Spleen (tissue), 11 donors: ENCODE measurements around the gene SLC16A10. TPM values are rescaled to one million over a fixed set of nuclear protein-coding genes. Genes with fewer than 3 reads are reported as not detected.
"Not testable (repeated sequence)": the region's sequence is repeated elsewhere in the genome, so short reads cannot be mapped to it uniquely, and the experiment has no call there.

Experiments used
- DNase-seq: peaks from one replicate; pipeline ENCODE4 v3.0.0-alpha.2; 2020
- H3K27ac ChIP-seq, 8 donors: fragments of 200-600 bp; sonication (generic) in 7 of 8; 1 replicate in 4 of 8; 2 replicates in 4 of 8; pipeline versions ENCODE4 v1.5.0 to v1.8.0; 2016 to 2021; ENCODE audit warnings: inconsistent platforms in 4 of 8, mild to moderate bottlenecking in 4 of 8, moderate library complexity in 1 of 8
- H3K27me3 ChIP-seq, 7 donors: fragments of 200-600 bp; sonication (generic) in 6 of 7; replicated peaks in 1 of 7; 1 replicate in 4 of 7; 2 replicates in 3 of 7; pipeline versions ENCODE4 v1.5.0 to v1.8.0; 2016 to 2021; ENCODE audit warnings: inconsistent platforms in 3 of 7, mild to moderate bottlenecking in 1 of 7
- H3K36me3 ChIP-seq, 6 donors: fragments of 200-600 bp; sonication (generic) in 5 of 6; 1 replicate in 4 of 6; 2 replicates in 2 of 6; pipeline versions ENCODE4 v1.5.0 to v1.8.0; 2016 to 2021; ENCODE audit warnings: inconsistent platforms in 2 of 6
- H3K4me1 ChIP-seq, 6 donors: fragments of 200-600 bp; sonication (generic) in 5 of 6; 1 replicate in 3 of 6; 2 replicates in 3 of 6; pipeline versions ENCODE4 v1.5.0 to v1.8.0; 2016 to 2021; ENCODE audit warnings: inconsistent platforms in 3 of 6
- H3K4me3 ChIP-seq, 8 donors: fragments of 200-600 bp; sonication (generic) in 7 of 8; 1 replicate in 4 of 8; 2 replicates in 4 of 8; pipeline versions ENCODE4 v1.5.0 to v1.8.0; 2016 to 2021; ENCODE audit warnings: inconsistent platforms in 4 of 8, mild to moderate bottlenecking in 4 of 8, moderate library complexity in 2 of 8
- H3K9me3 ChIP-seq, 8 donors: fragments of 200-600 bp; sonication (generic) in 7 of 8; 1 replicate in 4 of 8; 2 replicates in 4 of 8; pipeline versions ENCODE4 v1.5.0 to v1.8.0; 2016 to 2021; ENCODE audit warnings: inconsistent platforms in 4 of 8
- CTCF ChIP-seq, 11 experiments: fragments of 200-600 bp in 7 of 11; fragments of 450-650 bp in 4 of 11; sonication (generic) in 4 of 11; IDR thresholded peaks in 8 of 11; conservative IDR thresholded peaks in 3 of 11; 1 replicate in 7 of 11; 2 replicates in 4 of 11; pipeline versions ENCODE4 v1.4.0 to v1.8.0; 2016 to 2021; ENCODE audit warnings: antibody characterized with exemption in 11 of 11, inconsistent platforms in 4 of 11, mild to moderate bottlenecking in 1 of 11
- POLR2A ChIP-seq, 3 donors: fragments of 450-650 bp; IDR thresholded peaks; one replicate each; pipeline ENCODE4 v1.5.1; 2017; ENCODE audit warnings: antibody characterized with exemption in 3 of 3, mild to moderate bottlenecking in 1 of 3
- POLR2AphosphoS5 ChIP-seq, 3 donors: sonication (generic); formaldehyde crosslinking; IDR thresholded peaks; one replicate each; pipeline ENCODE4 v1.5.1; 2017; ENCODE audit warnings: antibody characterized with exemption in 3 of 3
- WGBS, 5 donors: extraction: QIAGEN DNeasy Blood & Tissue Kit in 3 of 5; methylation state at CpG; one replicate each; pipeline versions ENCODE4 v1.1.5 to v1.1.7; 2013 to 2018; 5-methylcytosine and 5-hydroxymethylcytosine counted together
- intact Hi-C: fragments of 100-400 bp; cut with DNase I; formaldehyde crosslinking; loops from one replicate; pipeline ENCODE4 v1.15.0; 2023; ENCODE audit warnings: low total_unique reads
- polyA plus RNA-seq, 3 donors: library from polyadenylated mRNA; stranded (reverse); fragments of 200-250 nt; gene quantifications; one replicate each; pipeline ENCODE4 v1.2.1, GENCODE V29; 2013
- total RNA-seq, 7 donors: library from RNA; depleted of rRNA in 3 of 7; stranded (reverse); fragments of >200 nt in 3 of 7; fragmentation: NEBNext Ultra II Directional in 4 of 7; extraction: Animal tissue kit (Norgen Biotek cat#: 25700) in 4 of 7; gene quantifications; one replicate each; pipeline versions ENCODE4 v1.1.0 to v1.2.1, GENCODE V29; 2016 to 2021
- donor health status: healthy with polysubstance abuse.
- donor health status: DM: no; HTN: no; CAD: no; lungs with moderate emphysema.
- donor health status: DM: no; HTN: no; CAD: no.
- donor health status: Bipolar disorder and iron deficiency.
- donor health status: healthy.
- donor health status: DM: no; HTN: no; CAD: no.
- donor health status: DM: yes; HTN: yes; CAD: no.

Gene SLC16A10
- total and polyA plus RNA-seq, 10 donors, result 0.24 to 19.9 (median 5.6) TPM

- DNase-seq, H3K27ac ChIP-seq, H3K27me3 ChIP-seq, H3K4me1 ChIP-seq, H3K36me3 ChIP-seq, intact Hi-C loops, H3K4me3 ChIP-seq, H3K9me3 ChIP-seq: not testable (repeated sequence)
- WGBS, 5 donors, result 80 to 91% (median 88%) methylated on average over 6 of the region's 6 CpGs
Measured at GRCh38 chr6:111134236-111134869, 47.0 kb downstream of the SLC16A10 start.

- H3K27me3 ChIP-seq, DNase-seq, H3K4me1 ChIP-seq, intact Hi-C loops, H3K9me3 ChIP-seq, H3K27ac ChIP-seq, H3K36me3 ChIP-seq, H3K4me3 ChIP-seq: not testable (repeated sequence)
- 68 to 93% (median 77%) methylated on average over 14 of the region's 14 CpGs for WGBS, 5 donors
Measured at GRCh38 chr6:111137489-111138093, 50.3 kb downstream of the SLC16A10 start.

GRCh38 chr6:111147440-111147839, 60.1 kb downstream of the SLC16A10 start:
- no peaks in the 10 kb centered on the region for H3K36me3 ChIP-seq
- H3K27ac ChIP-seq, result no peak overlapping the region
- peaks cover 0 to 6% (median 2%) of the 10 kb centered on the region in 8 donors for H3K9me3 ChIP-seq
- intact Hi-C loops, result no loop called here
- H3K4me1 ChIP-seq, result no peaks in the 10 kb centered on the region
- no peak for DNase-seq
- H3K4me3 ChIP-seq, result no peak overlapping the region
- H3K27me3 ChIP-seq, result no peaks in the 10 kb centered on the region
- 76 to 91% (median 82%) methylated on average over 3 of the region's 3 CpGs for WGBS, 5 donors
- TF ChIP-seq POLR2AphosphoS5 (IDR thresholded peaks at IDR 0.05) (no peak), POLR2A (IDR thresholded peaks at IDR 0.05) (no peak), CTCF (IDR thresholded peaks at IDR 0.05 in 8 of 11, conservative IDR thresholded peaks at IDR 0.05 in 3 of 11) (no peak)

GRCh38 chr6:111148110-111148509, 60.8 kb downstream of the SLC16A10 start:
- H3K27me3 ChIP-seq, result no peaks in the 10 kb centered on the region
- H3K36me3 ChIP-seq, result no peaks in the 10 kb centered on the region
- intact Hi-C loops, result no loop called here
- no peak overlapping the region for H3K27ac ChIP-seq
- H3K4me3 ChIP-seq, result no peak overlapping the region
- WGBS, 5 donors, result 82 to 100% (median 95%) methylated on average over 1 of the region's 1 CpG
- H3K9me3 ChIP-seq, result peaks cover 0 to 6% (median 2%) of the 10 kb centered on the region in 8 donors
- no peaks in the 10 kb centered on the region for H3K4me1 ChIP-seq
- no peak for TF ChIP-seq POLR2AphosphoS5 (IDR thresholded peaks at IDR 0.05)
- no peak for TF ChIP-seq POLR2A (IDR thresholded peaks at IDR 0.05)
- no peak for TF ChIP-seq CTCF (IDR thresholded peaks at IDR 0.05 in 8 of 11, conservative IDR thresholded peaks at IDR 0.05 in 3 of 11)
- no peak for DNase-seq

GRCh38 chr6:111150577-111150976, 63.3 kb downstream of the SLC16A10 start:
- no peak for TF ChIP-seq POLR2AphosphoS5 (IDR thresholded peaks at IDR 0.05)
- Histone ChIP-seq H3K27ac (no peak overlapping the region), H3K9me3 (peaks cover 0 to under 1% (median 0%) of the 10 kb centered on the region in 8 donors), H3K4me1 (no peaks in the 10 kb centered on the region), H3K27me3 (no peaks in the 10 kb centered on the region), H3K4me3 (no peak overlapping the region), H3K36me3 (no peaks in the 10 kb centered on the region)
- WGBS, 5 donors, result 55 to 87% (median 72%) methylated on average over 1 of the region's 1 CpG
- intact Hi-C loops, result no loop called here
- DNase-seq, result no peak
